Lower lobe of right lung (tissue), 2 donors: ENCODE results near the gene SQOR. TPM values are rescaled to one million over a fixed set of nuclear protein-coding genes. Genes with fewer than 3 reads are reported as not detected.
A peak's percentile ranks its signal among the peaks of the same experiment; 100 is the strongest.

ENCODE experiments used
- ATAC-seq, 2 donors: fragments of 200-7000 bp; cut with Tn5 transposase; one replicate each; pipeline ENCODE4 v1.9.1; 2020 to 2022; ENCODE audit warnings: mild to moderate bottlenecking in 2 of 2, moderate library complexity in 2 of 2
- DNase-seq: peaks from one replicate; pipeline ENCODE4 v3.0.0-alpha.2; 2020
- H3K27ac ChIP-seq: fragments of 200-600 bp; one replicate; pipeline ENCODE4 v1.8.0; 2022
- H3K27me3 ChIP-seq: fragments of 200-600 bp; one replicate; pipeline ENCODE4 v1.8.0; 2022; ENCODE audit warnings: low read depth
- H3K36me3 ChIP-seq: fragments of 200-600 bp; one replicate; pipeline ENCODE4 v1.8.0; 2022; ENCODE audit warnings: mild to moderate bottlenecking
- H3K4me1 ChIP-seq: fragments of 200-600 bp; one replicate; pipeline ENCODE4 v1.8.0; 2022
- H3K4me3 ChIP-seq: fragments of 200-600 bp; one replicate; pipeline ENCODE4 v1.8.0; 2022; ENCODE audit warnings: mild to moderate bottlenecking
- H3K9me3 ChIP-seq: fragments of 200-600 bp; one replicate; pipeline ENCODE4 v1.8.0; 2022
- intact Hi-C: fragments of 100-400 bp; cut with DNase I; formaldehyde crosslinking; loops from one replicate; pipeline ENCODE4 v1.11.0; 2022
- total RNA-seq: library from RNA; stranded (reverse); fragmentation: NEBNext Ultra II Directional; extraction: Animal tissue kit (Norgen Biotek cat#: 25700); gene quantifications from one replicate; pipeline ENCODE4 v1.2.1, GENCODE V29; 2021
- TF ChIP-seq, protein P1 (sequence below): fragments of 200-600 bp; IDR thresholded peaks from one replicate; pipeline ENCODE4 v1.8.0; 2022; ENCODE audit warnings: antibody characterized with exemption, mild to moderate bottlenecking
- donor health status: DM: no; HTN: yes; CAD: no; lungs with severe emphysema.

Gene SQOR
- total RNA-seq, 1 donor from 2014 or later, result 97.1 TPM

DNA sequence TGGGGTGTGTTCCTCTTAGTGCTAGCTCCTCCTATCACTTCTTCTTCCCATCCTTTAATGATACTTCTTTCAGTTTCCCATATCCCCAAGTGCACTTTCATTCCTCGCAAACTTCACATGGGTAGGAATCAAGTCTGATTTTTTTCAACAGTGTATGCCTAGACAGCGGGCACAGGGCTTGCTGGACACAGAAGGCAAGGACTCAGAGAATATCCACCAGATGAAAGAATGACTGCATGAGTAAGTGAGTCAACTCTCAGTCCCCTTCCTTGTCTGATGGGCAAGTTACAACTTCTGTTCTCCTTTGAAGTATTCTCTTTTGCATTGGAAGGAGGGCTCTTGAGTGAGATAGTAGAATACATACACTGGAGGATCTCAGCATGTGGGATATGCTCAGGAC, 3.1 kb upstream of the SQOR start:
- Histone ChIP-seq H3K36me3 (no peaks in the 10 kb centered on the region), H3K27ac (peak overlapping the region; percentile 44), H3K4me3 (peak overlapping the region; percentile 22), H3K4me1 (peaks cover 13% of the 10 kb centered on the region), H3K9me3 (peaks cover 5% of the 10 kb centered on the region), H3K27me3 (no peaks in the 10 kb centered on the region)
- intact Hi-C loops, result no loop called here
- no peak for ATAC-seq
- DNase-seq, result no peak
- TF ChIP-seq, protein P1, sequence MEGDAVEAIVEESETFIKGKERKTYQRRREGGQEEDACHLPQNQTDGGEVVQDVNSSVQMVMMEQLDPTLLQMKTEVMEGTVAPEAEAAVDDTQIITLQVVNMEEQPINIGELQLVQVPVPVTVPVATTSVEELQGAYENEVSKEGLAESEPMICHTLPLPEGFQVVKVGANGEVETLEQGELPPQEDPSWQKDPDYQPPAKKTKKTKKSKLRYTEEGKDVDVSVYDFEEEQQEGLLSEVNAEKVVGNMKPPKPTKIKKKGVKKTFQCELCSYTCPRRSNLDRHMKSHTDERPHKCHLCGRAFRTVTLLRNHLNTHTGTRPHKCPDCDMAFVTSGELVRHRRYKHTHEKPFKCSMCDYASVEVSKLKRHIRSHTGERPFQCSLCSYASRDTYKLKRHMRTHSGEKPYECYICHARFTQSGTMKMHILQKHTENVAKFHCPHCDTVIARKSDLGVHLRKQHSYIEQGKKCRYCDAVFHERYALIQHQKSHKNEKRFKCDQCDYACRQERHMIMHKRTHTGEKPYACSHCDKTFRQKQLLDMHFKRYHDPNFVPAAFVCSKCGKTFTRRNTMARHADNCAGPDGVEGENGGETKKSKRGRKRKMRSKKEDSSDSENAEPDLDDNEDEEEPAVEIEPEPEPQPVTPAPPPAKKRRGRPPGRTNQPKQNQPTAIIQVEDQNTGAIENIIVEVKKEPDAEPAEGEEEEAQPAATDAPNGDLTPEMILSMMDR, result no peak

DNA sequence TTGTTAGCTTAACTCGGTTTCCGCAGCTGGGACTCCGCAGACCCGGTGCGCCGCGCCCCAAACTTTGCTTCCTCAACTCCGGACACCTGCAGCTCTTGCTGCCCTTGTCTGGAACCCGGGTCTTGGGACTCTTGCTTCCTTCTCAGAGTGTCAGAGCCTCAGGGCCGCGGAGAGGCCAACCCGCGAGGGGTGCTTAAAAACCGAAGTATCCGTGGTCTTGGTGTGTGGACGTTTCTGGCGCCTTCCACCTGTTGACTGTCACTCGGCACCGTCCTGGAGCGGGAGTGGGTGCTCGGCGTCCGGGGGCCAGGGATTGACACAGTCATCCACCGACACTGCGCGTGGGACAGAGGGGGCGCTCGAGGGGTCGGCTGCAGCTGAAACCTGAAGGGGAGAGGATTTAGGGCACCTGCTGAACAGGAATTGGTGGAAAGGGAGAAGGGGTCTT, 386 bp downstream of the SQOR start:
- H3K9me3 ChIP-seq, result no peaks in the 10 kb centered on the region
- peak; percentile 79 to 81 for ATAC-seq
- H3K27me3 ChIP-seq, result no peaks in the 10 kb centered on the region
- H3K36me3 ChIP-seq, result no peaks in the 10 kb centered on the region
- peaks cover 44% of the 10 kb centered on the region for H3K4me1 ChIP-seq
- peak; percentile 83 for DNase-seq
- peak overlapping the region; percentile 82 for H3K4me3 ChIP-seq
- intact Hi-C loops, result no loop called here
- TF ChIP-seq, protein P1, result peak; percentile 54
- peak overlapping the region; percentile 98 for H3K27ac ChIP-seq

DNA sequence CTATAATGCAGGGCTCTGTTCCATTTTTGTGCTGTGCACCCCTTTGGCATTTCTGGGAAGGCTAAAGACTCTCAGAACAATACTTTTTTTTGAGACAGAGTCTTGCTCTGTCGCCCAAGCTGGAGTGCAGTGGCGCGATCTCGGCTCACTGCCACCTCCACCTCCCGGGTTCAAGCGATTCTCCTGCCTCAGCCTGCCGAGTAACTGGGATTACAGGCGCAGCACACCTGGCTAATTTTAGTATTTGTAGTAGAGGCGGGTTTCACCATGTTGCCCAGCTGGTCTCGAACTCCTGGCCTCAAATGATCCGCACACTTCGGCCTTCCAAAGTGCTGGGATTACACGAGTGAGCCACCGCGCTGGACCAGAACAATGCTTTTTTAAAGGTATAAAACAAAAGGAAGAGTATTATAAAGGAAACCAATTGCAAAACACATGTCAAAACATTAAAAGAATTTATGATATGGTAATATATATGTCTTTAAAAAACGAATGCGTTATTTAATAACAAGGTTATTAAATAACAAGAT, 999 bp downstream of the SQOR start:
- DNase-seq, result no peak
- H3K4me3 ChIP-seq, result peak overlapping the region; percentile 82
- no peaks in the 10 kb centered on the region for H3K9me3 ChIP-seq
- peak in 1 of 2 donors; percentile 3 for ATAC-seq
- H3K27me3 ChIP-seq, result no peaks in the 10 kb centered on the region
- peaks cover 50% of the 10 kb centered on the region for H3K4me1 ChIP-seq
- H3K36me3 ChIP-seq, result no peaks in the 10 kb centered on the region
- peak overlapping the region; percentile 98 for H3K27ac ChIP-seq
- TF ChIP-seq, protein P1, result no peak
- intact Hi-C loops, result no loop called here

DNA sequence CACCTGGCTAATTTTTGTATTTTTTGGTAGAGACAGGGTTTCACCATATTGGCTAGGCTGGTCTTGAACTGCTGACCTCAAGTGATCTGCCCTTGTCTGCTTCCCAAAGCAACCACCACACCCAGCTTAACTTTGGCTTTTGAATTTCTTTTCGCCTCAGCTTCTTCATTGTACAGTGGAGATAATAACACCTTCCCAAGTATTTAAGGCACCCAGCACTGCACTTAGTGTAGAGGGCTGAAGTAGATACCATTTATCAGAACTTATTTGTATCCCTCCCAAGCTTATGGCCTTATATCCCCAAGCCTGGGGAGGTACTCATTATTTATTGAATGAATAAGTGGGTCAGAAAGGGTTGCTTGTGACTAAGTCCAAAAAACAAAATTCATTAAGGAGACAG, 2.3 kb downstream of the SQOR start:
- intact Hi-C loops, result no loop called here
- H3K27me3 ChIP-seq, result no peaks in the 10 kb centered on the region
- DNase-seq (no peak), ATAC-seq (no peak)
- H3K4me1 ChIP-seq, result peaks cover 63% of the 10 kb centered on the region
- H3K9me3 ChIP-seq, result no peaks in the 10 kb centered on the region
- H3K36me3 ChIP-seq, result no peaks in the 10 kb centered on the region
- TF ChIP-seq, protein P1, result no peak
- H3K27ac ChIP-seq, result peak overlapping the region; percentile 84
- peak overlapping the region; percentile 82 for H3K4me3 ChIP-seq

DNA sequence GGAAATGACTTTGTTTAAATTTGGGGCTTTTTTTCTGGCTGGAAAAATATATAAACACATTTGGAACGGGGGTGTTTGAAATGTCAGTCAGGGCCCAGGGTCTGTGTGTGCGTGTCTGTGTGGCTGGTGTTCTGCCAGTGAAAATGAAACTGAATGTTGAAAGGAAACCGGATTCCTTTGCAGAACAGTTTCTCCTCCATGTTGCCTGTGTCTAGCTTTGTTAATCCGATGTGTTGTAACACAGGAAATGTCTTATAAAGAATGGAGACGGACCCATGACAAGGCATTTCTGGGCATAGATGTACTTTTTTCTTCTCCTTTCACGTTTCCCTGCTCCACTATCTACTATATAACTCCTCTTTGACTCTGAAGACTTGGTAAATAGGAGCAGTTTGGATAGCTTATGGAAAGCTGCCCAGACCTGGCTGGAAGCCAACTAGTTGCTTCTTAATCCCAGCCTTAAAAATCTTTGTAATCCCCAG, 2.8 kb downstream of the SQOR start:
- Histone ChIP-seq H3K4me1 (peaks cover 68% of the 10 kb centered on the region), H3K27me3 (no peaks in the 10 kb centered on the region), H3K4me3 (peak overlapping the region; percentile 82), H3K36me3 (no peaks in the 10 kb centered on the region), H3K27ac (peak overlapping the region; percentile 84), H3K9me3 (no peaks in the 10 kb centered on the region)
- ATAC-seq (peak; percentile 17 to 52), DNase-seq (no peak)
- intact Hi-C loops, result no loop called here
- TF ChIP-seq, protein P1, result no peak
